GM11168 (cell line): ENCODE results near the gene MICALL2.

ENCODE experiments used
- in situ Hi-C: fragments of 300-500 bp; cut with MboI; formaldehyde crosslinking; loops from one replicate; pipeline ENCODE4 v1.12.0; 2022; ENCODE audit warnings: low sequenced_read_pairs; ENCODE audit not compliant: unreplicated experiment

The MICALL2 gene

GRCh38 chr7:1402791-1403637 lies 56.3 kb downstream of the MICALL2 start:
- in situ Hi-C loops, result loop anchor here (25.0 kb wide), 1 partner anchor 166 kb away; the partner anchor contains the start of gene UNCX

- in situ Hi-C loops, result loop anchor here (25.0 kb wide), 1 partner anchor 165 kb away; the partner anchor contains the start of gene UNCX
These were observed 57.0 kb downstream of the MICALL2 start for GRCh38 chr7:1402110-1402790.

- in situ Hi-C loops, result loop anchor here (25.0 kb wide), 1 partner anchor 164 kb away; the partner anchor contains the start of gene UNCX
These were observed 58.3 kb downstream of the MICALL2 start for GRCh38 chr7:1401011-1401410.

GRCh38 chr7:1400371-1400770 lies 58.9 kb downstream of the MICALL2 start:
- in situ Hi-C loops, result loop anchor here (25.0 kb wide), 1 partner anchor 163 kb away; the partner anchor contains the start of gene UNCX

GRCh38 chr7:1397491-1398327 lies 61.6 kb downstream of the MICALL2 start:
- in situ Hi-C loops, result no loop called here

- in situ Hi-C loops, result no loop called here
These were observed 63.1 kb downstream of the MICALL2 start for GRCh38 chr7:1396195-1396594.

- in situ Hi-C loops, result no loop called here
These were observed 63.8 kb downstream of the MICALL2 start for GRCh38 chr7:1395211-1396070.

GRCh38 chr7:1394371-1394770 lies 64.9 kb downstream of the MICALL2 start:
- in situ Hi-C loops, result no loop called here

GRCh38 chr7:1393421-1393820 lies 65.8 kb downstream of the MICALL2 start:
- in situ Hi-C loops, result no loop called here

- in situ Hi-C loops, result no loop called here
These were observed 66.7 kb downstream of the MICALL2 start for GRCh38 chr7:1392556-1392955.

GRCh38 chr7:1391449-1391848 lies 67.8 kb downstream of the MICALL2 start:
- in situ Hi-C loops, result no loop called here

GRCh38 chr7:1388703-1389335 lies 70.5 kb downstream of the MICALL2 start:
- in situ Hi-C loops, result no loop called here

- in situ Hi-C loops, result no loop called here
These were observed 71.1 kb downstream of the MICALL2 start for GRCh38 chr7:1388021-1388702.

- in situ Hi-C loops, result no loop called here
These were observed 72.0 kb downstream of the MICALL2 start for GRCh38 chr7:1387261-1387660.

GRCh38 chr7:1386623-1387220 lies 72.5 kb downstream of the MICALL2 start:
- in situ Hi-C loops, result no loop called here

GRCh38 chr7:1385809-1386622 lies 73.3 kb downstream of the MICALL2 start:
- in situ Hi-C loops, result no loop called here

GRCh38 chr7:1385086-1385808 lies 74.0 kb downstream of the MICALL2 start:
- in situ Hi-C loops, result no loop called here
